Stimulated activated CD8-positive, alpha-beta memory T cell treated with anti-CD3 and anti-CD28 coated beads, Interleukin-7, amount 100 ng/mL, for 24 hours (primary cell): Measurements from ENCODE around the gene PHGDH.

Experiments
- DNase-seq: peaks from one replicate; pipeline ENCODE4 v3.0.0-alpha.2; 2020; ENCODE audit warnings: low read depth

PHGDH gene

DNA sequence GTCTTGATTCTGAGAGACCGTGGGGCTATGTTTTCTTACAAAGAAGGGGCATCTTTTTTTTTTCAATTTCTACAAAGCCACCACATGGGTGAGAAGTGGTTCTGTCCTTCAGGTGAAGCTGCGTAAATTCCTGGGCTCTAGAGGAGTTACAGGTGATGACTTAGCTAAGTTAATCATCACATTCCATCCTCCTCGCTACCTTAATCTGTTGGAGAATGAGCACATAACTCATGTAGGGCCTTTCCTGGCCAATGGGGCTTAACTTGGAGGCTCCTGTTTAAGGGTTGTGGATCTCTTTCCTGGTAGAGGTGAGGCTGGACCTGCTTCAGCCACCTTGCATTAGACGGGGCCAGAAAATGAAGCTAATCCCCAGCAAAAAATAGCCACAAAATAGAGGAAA lies 79.6 kb downstream of the PHGDH start:
- DNase-seq = no peak
